GM23248 (cell line): ENCODE measurements around the gene STAP1. TPM values are rescaled to one million over a fixed set of nuclear protein-coding genes. Genes with fewer than 3 reads are reported as not detected.
A peak's percentile ranks its signal among the peaks of the same experiment; 100 is the strongest.

Experiments used
- DNase-seq: peaks from one replicate; pipeline ENCODE4 v3.0.0-alpha.2; 2015
- H2AFZ ChIP-seq: fragments of 200-600 bp; sonication (generic); 2 replicates; pipeline ENCODE4 v1.6.1; 2016; ENCODE audit warnings: antibody characterized with exemption
- H3F3A ChIP-seq: fragments of 200-600 bp; sonication (generic); 2 replicates; pipeline ENCODE4 v1.6.1; 2016; ENCODE audit warnings: mild to moderate bottlenecking, antibody characterized with exemption, mixed run types; ENCODE audit not compliant: insufficient read depth
- H3K27ac ChIP-seq: fragments of 200-600 bp; sonication (generic); 2 replicates; pipeline ENCODE4 v1.5.1; 2016; ENCODE audit warnings: mild to moderate bottlenecking
- H3K27me3 ChIP-seq: fragments of 200-600 bp; sonication (generic); replicated peaks from 2 replicates; pipeline ENCODE4 v1.6.1; 2016; ENCODE audit warnings: mild to moderate bottlenecking; ENCODE audit not compliant: insufficient read depth
- H3K36me3 ChIP-seq: fragments of 200-600 bp; sonication (generic); 2 replicates; pipeline ENCODE4 v1.6.1; 2016; ENCODE audit warnings: low read depth, mild to moderate bottlenecking
- H3K4me1 ChIP-seq: fragments of 200-600 bp; sonication (generic); 2 replicates; pipeline ENCODE4 v1.6.1; 2016; ENCODE audit warnings: mild to moderate bottlenecking; ENCODE audit not compliant: insufficient read depth
- H3K4me2 ChIP-seq: fragments of 200-600 bp; sonication (generic); one replicate; pipeline ENCODE4 v1.6.1; 2016; ENCODE audit warnings: mild to moderate bottlenecking; ENCODE audit not compliant: unreplicated experiment
- H3K4me3 ChIP-seq: fragments of 200-600 bp; sonication (generic); 2 replicates; pipeline ENCODE4 v1.5.1; 2016; ENCODE audit warnings: mild to moderate bottlenecking
- H3K79me2 ChIP-seq: fragments of 200-600 bp; sonication (generic); 2 replicates; pipeline ENCODE4 v1.6.1; 2016; ENCODE audit warnings: mild to moderate bottlenecking; ENCODE audit not compliant: insufficient read depth
- H3K9ac ChIP-seq: fragments of 200-600 bp; sonication (generic); 2 replicates; pipeline ENCODE4 v1.6.1; 2016; ENCODE audit warnings: mild to moderate bottlenecking
- H3K9me2 ChIP-seq: fragments of 200-600 bp; sonication (generic); 2 replicates; pipeline ENCODE4 v1.6.1; 2016; ENCODE audit warnings: mixed run types, mild to moderate bottlenecking, moderate library complexity; ENCODE audit not compliant: insufficient read depth
- H3K9me3 ChIP-seq: fragments of 200-600 bp; sonication (generic); one replicate; pipeline ENCODE4 v1.6.1; 2017; ENCODE audit warnings: low read depth
- H4K20me1 ChIP-seq: fragments of 200-600 bp; sonication (generic); 2 replicates; pipeline ENCODE4 v1.6.0; 2016; ENCODE audit not compliant: insufficient read depth
- EZH2 ChIP-seq: fragments of 200-600 bp; sonication (generic); IDR thresholded peaks from 2 replicates; pipeline ENCODE4 v1.6.1; 2018; ENCODE audit warnings: antibody characterized with exemption, mild to moderate bottlenecking; ENCODE audit not compliant: insufficient read depth, poor library complexity, severe bottlenecking
- EZH2phosphoT487 ChIP-seq: fragments of 200-600 bp; sonication (generic); IDR thresholded peaks from 2 replicates; pipeline ENCODE4 v1.6.1; 2018; ENCODE audit warnings: antibody characterized with exemption, moderate library complexity, mild to moderate bottlenecking, low read depth; ENCODE audit not compliant: insufficient read depth
- WGBS, 2 experiments: methylation state at CpG; one replicate each; pipeline ENCODE4 v1.1.6; 2015 to 2017; ENCODE audit warnings: low lambda C conversion rate in 2 of 2, low coverage in 1 of 2; ENCODE audit errors: missing lambda C conversion rate in 2 of 2; 5-methylcytosine and 5-hydroxymethylcytosine counted together
- in situ Hi-C: fragments of 300-500 bp; cut with MboI; formaldehyde crosslinking; loops from 2 replicates; pipeline ENCODE4 v1.15.0; 2020
- polyA plus RNA-seq: library from polyadenylated mRNA; unstranded; fragments of >200 nt; fragmentation: Nextera tagmentation; extraction: Ambion mirVana; gene quantifications from 2 replicates; pipeline ENCODE4 v1.2.1, GENCODE V29; 2016
- total RNA-seq: library from RNA; depleted of rRNA; stranded (reverse); fragments of >200 nt; shearing (Covaris generic); gene quantifications from 2 replicates; pipeline ENCODE4 v1.2.3, GENCODE V29; 2014

The STAP1 gene
- total and polyA plus RNA-seq, 2 experiments from 2014 or later = not detected

GRCh38 chr4:67556436-67556835 lies 2.1 kb upstream of the STAP1 start:
- no peaks in the 10 kb centered on the region for H3K27me3 ChIP-seq
- H3K27ac ChIP-seq = no peak overlapping the region
- no peak overlapping the region for H3K9ac ChIP-seq
- H3K79me2 ChIP-seq = no peaks in the 10 kb centered on the region
- in situ Hi-C loops = no loop called here
- H3K9me3 ChIP-seq = no peaks in the 10 kb centered on the region
- DNase-seq = no peak
- no peaks in the 10 kb centered on the region for H3K9me2 ChIP-seq
- H3K4me3 ChIP-seq = no peak overlapping the region
- no peaks in the 10 kb centered on the region for H3F3A ChIP-seq
- H3K36me3 ChIP-seq = no peaks in the 10 kb centered on the region
- H2AFZ ChIP-seq = no peak overlapping the region
- H3K4me2 ChIP-seq = no peak overlapping the region
- H4K20me1 ChIP-seq = no peaks in the 10 kb centered on the region
- 93 to 100% methylated on average over 2 of the region's 2 CpGs for WGBS, 2 experiments
- TF ChIP-seq EZH2phosphoT487 = no peak
- H3K4me1 ChIP-seq = no peaks in the 10 kb centered on the region

GRCh38 chr4:67565284-67565683 lies 6.8 kb downstream of the STAP1 start:
- Histone ChIP-seq H4K20me1 (no peaks in the 10 kb centered on the region), H3K9me2 (no peaks in the 10 kb centered on the region), H3K4me1 (peaks cover 10% of the 10 kb centered on the region), H3K9me3 (no peaks in the 10 kb centered on the region), H3K9ac (no peak overlapping the region), H3K36me3 (no peaks in the 10 kb centered on the region), H3K4me2 (peak overlapping the region; percentile 6), H3K4me3 (no peak overlapping the region), H3K27me3 (no peaks in the 10 kb centered on the region), H3F3A (0 out of 2 replicates have a peak, but pooled peaks cover 3% of the 10 kb centered on the region), H2AFZ (no peak overlapping the region), H3K79me2 (no peaks in the 10 kb centered on the region), H3K27ac (no peak overlapping the region)
- in situ Hi-C loops = no loop called here
- TF ChIP-seq EZH2phosphoT487 = no peak
- no peak for TF ChIP-seq EZH2
- peak; percentile 65 for DNase-seq

- H3F3A ChIP-seq = 0 out of 2 replicates have a peak, but pooled peaks cover 3% of the 10 kb centered on the region
- no peak overlapping the region for H3K27ac ChIP-seq
- in situ Hi-C loops = no loop called here
- no peak for TF ChIP-seq EZH2
- no peak for TF ChIP-seq EZH2phosphoT487
- no peaks in the 10 kb centered on the region for H3K9me2 ChIP-seq
- no peak overlapping the region for H3K9ac ChIP-seq
- no peak overlapping the region for H3K4me2 ChIP-seq
- no peaks in the 10 kb centered on the region for H4K20me1 ChIP-seq
- peaks cover 10% of the 10 kb centered on the region for H3K4me1 ChIP-seq
- WGBS, 2 experiments = 75 to 80% methylated on average over 3 of the region's 3 CpGs
- no peaks in the 10 kb centered on the region for H3K79me2 ChIP-seq
- H3K4me3 ChIP-seq = no peak overlapping the region
- H3K27me3 ChIP-seq = no peaks in the 10 kb centered on the region
- H3K9me3 ChIP-seq = no peaks in the 10 kb centered on the region
- no peaks in the 10 kb centered on the region for H3K36me3 ChIP-seq
- DNase-seq = peak; percentile 9
- no peak overlapping the region for H2AFZ ChIP-seq
Observed at GRCh38 chr4:67566335-67566734, 7.8 kb downstream of the STAP1 start.

DNA sequence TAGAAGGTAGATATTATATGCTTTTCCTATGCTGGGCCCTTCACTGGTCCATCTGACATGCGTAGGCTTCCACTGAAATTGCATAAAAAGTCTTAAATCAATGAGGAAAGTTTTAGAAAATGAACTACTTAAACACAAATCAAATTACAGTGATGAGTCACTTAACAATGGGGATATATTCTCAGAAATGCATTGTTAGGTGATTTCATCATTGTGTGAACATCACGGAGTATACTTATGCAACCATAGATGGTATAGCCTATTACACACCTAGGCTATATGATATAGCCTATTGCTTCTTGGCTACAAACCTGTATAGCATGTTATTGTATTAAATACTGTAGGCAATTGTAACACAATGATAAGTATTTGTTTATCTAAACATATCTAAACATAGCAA lies 10.3 kb downstream of the STAP1 start:
- H4K20me1 ChIP-seq = no peaks in the 10 kb centered on the region
- WGBS, 2 experiments = 66 to 71% methylated on average over 2 of the region's 2 CpGs
- H3K27ac ChIP-seq = no peak overlapping the region
- H3K36me3 ChIP-seq = no peaks in the 10 kb centered on the region
- H3K9me2 ChIP-seq = no peaks in the 10 kb centered on the region
- no peak overlapping the region for H3K9ac ChIP-seq
- H3K4me2 ChIP-seq = no peak overlapping the region
- TF ChIP-seq EZH2 (no peak), EZH2phosphoT487 (no peak)
- peaks cover 10% of the 10 kb centered on the region for H3K4me1 ChIP-seq
- H2AFZ ChIP-seq = no peak overlapping the region
- H3K4me3 ChIP-seq = no peak overlapping the region
- in situ Hi-C loops = no loop called here
- no peaks in the 10 kb centered on the region for H3K79me2 ChIP-seq
- H3K27me3 ChIP-seq = no peaks in the 10 kb centered on the region; the same call in 1 of the 2 replicates
- no peaks in the 10 kb centered on the region for H3K9me3 ChIP-seq
- DNase-seq = peak; percentile 41
- 0 out of 2 replicates have a peak, but pooled peaks cover 3% of the 10 kb centered on the region for H3F3A ChIP-seq

GRCh38 chr4:67570537-67570936 lies 12.0 kb downstream of the STAP1 start:
- Histone ChIP-seq H3K79me2 (no peaks in the 10 kb centered on the region), H4K20me1 (no peaks in the 10 kb centered on the region), H3K27ac (no peak overlapping the region), H3K27me3 (no peaks in the 10 kb centered on the region; the same call in 1 of the 2 replicates), H3F3A (no peaks in the 10 kb centered on the region), H3K9me2 (no peaks in the 10 kb centered on the region), H3K4me2 (no peak overlapping the region), H2AFZ (no peak overlapping the region), H3K4me1 (peaks cover 2% of the 10 kb centered on the region; the same call in 1 of the 2 replicates), H3K4me3 (no peak overlapping the region), H3K36me3 (no peaks in the 10 kb centered on the region), H3K9ac (no peak overlapping the region), H3K9me3 (no peaks in the 10 kb centered on the region)
- DNase-seq = no peak
- TF ChIP-seq EZH2 (no peak), EZH2phosphoT487 (no peak)
- in situ Hi-C loops = no loop called here
- WGBS, 2 experiments = 88 to 93% methylated on average over 1 of the region's 1 CpG
